ENCODE measurements around the gene ELF2. TPM values are rescaled to one million over a fixed set of nuclear protein-coding genes. Genes with fewer than 3 reads are reported as not detected.
"Not testable (repeated sequence)": the region's sequence is repeated elsewhere in the genome, so short reads cannot be mapped to it uniquely, and the experiment has no call there.

Gene ELF2
- total RNA-seq = 10 to 100 TPM; 30.1 to 34.9 TPM

GRCh38 chr4:139177049-139177868, at the start of gene ELF2:
Gene ELF2, minus strand, starts transcription at chr4:139177218. Its CDS starts 39,517 bp downstream, at chr4:139137701.
- peaks cover 0 to 4% of the 10 kb centered on the region in 2 donors for H3K36me3 Mint-ChIP-seq
- H3K9me3 Mint-ChIP-seq = no peaks in the 10 kb centered on the region
- ATAC-seq (peak; percentile 65 to 66), DNase-seq (ENCODE audit: low spot score in 2 of 2) (peak; percentile 81 to 91)
- H3K27ac Mint-ChIP-seq = peak within 1 kb of the TSS; percentile 87 to 93

GRCh38 chr4:139223682-139224317, 46.8 kb upstream of the ELF2 start:
- H3K36me3 Mint-ChIP-seq = no peaks in the 10 kb centered on the region
- H3K9me3 Mint-ChIP-seq = no peaks in the 10 kb centered on the region
- DNase-seq (ENCODE audit: low spot score in 2 of 2) (peak in 1 of 2 donors; percentile 17), ATAC-seq (peak; percentile 80 to 87)
- H3K27ac Mint-ChIP-seq = no peak overlapping the region

GRCh38 chr4:139222215-139222614, 45.2 kb upstream of the ELF2 start:
- DNase-seq (ENCODE audit: low spot score in 2 of 2) (no peak), ATAC-seq (no peak)

GRCh38 chr4:139221687-139222086, 44.7 kb upstream of the ELF2 start:
- Mint-ChIP-seq H3K36me3 (no peaks in the 10 kb centered on the region), H3K27ac (no peak overlapping the region), H3K9me3 (no peaks in the 10 kb centered on the region)
- ATAC-seq (no peak), DNase-seq (ENCODE audit: low spot score in 2 of 2) (no peak)

More at GRCh38 chr4:139222215-139222614, 45.2 kb upstream of the ELF2 start:
- no peak overlapping the region for H3K27ac Mint-ChIP-seq
- H3K36me3 Mint-ChIP-seq = no peaks in the 10 kb centered on the region
- no peaks in the 10 kb centered on the region for H3K9me3 Mint-ChIP-seq

DNA sequence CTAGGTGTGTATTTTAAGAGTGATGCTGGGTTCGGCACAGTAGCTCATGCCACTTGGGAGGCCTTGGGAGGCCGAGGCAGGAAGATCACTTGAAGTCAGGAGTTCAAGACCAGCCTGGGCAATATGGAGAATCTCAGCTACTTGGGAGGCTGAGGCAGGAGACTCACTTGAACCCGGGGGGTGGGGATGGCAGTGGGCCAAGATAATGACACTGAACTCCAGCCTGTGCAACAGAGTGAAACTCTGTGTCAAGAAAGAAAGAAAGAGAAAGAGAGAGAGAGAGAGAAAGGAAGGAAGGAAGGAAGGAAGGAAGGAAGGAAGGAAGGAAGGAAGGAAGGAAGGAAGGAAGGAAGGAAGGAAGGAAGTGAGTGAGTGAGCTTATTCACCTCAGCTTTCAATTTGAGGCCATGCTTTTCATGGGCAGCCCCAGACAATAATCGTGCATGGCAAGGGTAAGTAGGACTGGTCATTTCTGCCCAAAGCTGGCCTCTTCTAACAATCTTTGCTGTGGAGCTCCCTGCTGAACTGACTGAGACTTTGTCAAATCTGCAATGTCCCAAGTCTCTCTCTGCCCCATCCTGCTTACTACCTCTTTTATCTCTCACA, 42.5 kb upstream of the ELF2 start:
- no peak for ATAC-seq
- H3K9me3 Mint-ChIP-seq = no peaks in the 10 kb centered on the region
- no peak overlapping the region for H3K27ac Mint-ChIP-seq
- no peak for DNase-seq (ENCODE audit: low spot score in 2 of 2)
- no peaks in the 10 kb centered on the region for H3K36me3 Mint-ChIP-seq

- no peak for DNase-seq (ENCODE audit: low spot score in 2 of 2)
Measured at GRCh38 chr4:139214039-139214534, 37.1 kb upstream of the ELF2 start.

GRCh38 chr4:139213633-139214032, 36.6 kb upstream of the ELF2 start:
- H3K27ac Mint-ChIP-seq; H3K9me3 Mint-ChIP-seq; ATAC-seq; H3K36me3 Mint-ChIP-seq; DNase-seq (ENCODE audit: low spot score in 2 of 2): not testable (repeated sequence)

More at GRCh38 chr4:139214039-139214534, 37.1 kb upstream of the ELF2 start:
- no peaks in the 10 kb centered on the region for H3K36me3 Mint-ChIP-seq
- no peak overlapping the region for H3K27ac Mint-ChIP-seq
- H3K9me3 Mint-ChIP-seq = no peaks in the 10 kb centered on the region
- ATAC-seq = no peak

GRCh38 chr4:139212900-139213299, 35.9 kb upstream of the ELF2 start:
- no peaks in the 10 kb centered on the region for H3K36me3 Mint-ChIP-seq

GRCh38 chr4:139210486-139210885, 33.5 kb upstream of the ELF2 start:
- DNase-seq (ENCODE audit: low spot score in 2 of 2) (no peak), ATAC-seq (no peak)
- Mint-ChIP-seq H3K27ac (no peak overlapping the region), H3K36me3 (no peaks in the 10 kb centered on the region), H3K9me3 (no peaks in the 10 kb centered on the region)

More at GRCh38 chr4:139212900-139213299, 35.9 kb upstream of the ELF2 start:
- Mint-ChIP-seq H3K27ac (no peak overlapping the region), H3K9me3 (no peaks in the 10 kb centered on the region)
- no peak for DNase-seq (ENCODE audit: low spot score in 2 of 2)
- ATAC-seq = no peak

DNA sequence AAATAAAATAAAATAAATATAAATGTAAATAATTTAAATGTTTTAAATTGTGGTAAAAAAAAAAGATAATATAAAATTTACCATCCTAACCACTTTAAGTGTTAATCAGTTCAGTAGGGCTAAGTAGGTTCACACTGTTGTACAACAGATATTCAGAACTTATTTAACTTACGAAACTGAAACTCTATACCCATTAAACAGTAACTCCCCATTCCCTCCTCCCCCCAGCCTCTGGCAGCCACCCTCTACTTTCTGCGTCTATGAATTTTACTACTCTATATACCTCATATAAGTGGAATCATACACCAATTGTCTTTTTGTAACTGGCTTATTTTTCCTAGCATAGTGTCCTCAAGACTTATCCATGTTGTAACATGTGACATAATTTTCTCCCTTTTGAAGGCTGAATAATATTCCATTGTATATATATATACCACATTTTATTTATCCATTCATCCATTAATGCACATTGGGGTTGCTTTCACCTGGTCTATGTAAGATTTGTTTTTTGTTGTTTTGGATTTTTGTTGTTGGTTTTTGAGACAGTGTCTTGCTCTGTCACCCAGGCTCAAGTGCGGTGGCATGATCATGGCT, 32.5 kb upstream of the ELF2 start:
- Mint-ChIP-seq H3K9me3 (no peaks in the 10 kb centered on the region), H3K36me3 (no peaks in the 10 kb centered on the region), H3K27ac (no peak overlapping the region)
- ATAC-seq (no peak), DNase-seq (ENCODE audit: low spot score in 2 of 2) (no peak)

GRCh38 chr4:139208404-139208945, 31.5 kb upstream of the ELF2 start:
- Mint-ChIP-seq H3K27ac (no peak overlapping the region), H3K9me3 (no peaks in the 10 kb centered on the region), H3K36me3 (no peaks in the 10 kb centered on the region)
- no peak for ATAC-seq
- DNase-seq (ENCODE audit: low spot score in 2 of 2) = no peak

DNA sequence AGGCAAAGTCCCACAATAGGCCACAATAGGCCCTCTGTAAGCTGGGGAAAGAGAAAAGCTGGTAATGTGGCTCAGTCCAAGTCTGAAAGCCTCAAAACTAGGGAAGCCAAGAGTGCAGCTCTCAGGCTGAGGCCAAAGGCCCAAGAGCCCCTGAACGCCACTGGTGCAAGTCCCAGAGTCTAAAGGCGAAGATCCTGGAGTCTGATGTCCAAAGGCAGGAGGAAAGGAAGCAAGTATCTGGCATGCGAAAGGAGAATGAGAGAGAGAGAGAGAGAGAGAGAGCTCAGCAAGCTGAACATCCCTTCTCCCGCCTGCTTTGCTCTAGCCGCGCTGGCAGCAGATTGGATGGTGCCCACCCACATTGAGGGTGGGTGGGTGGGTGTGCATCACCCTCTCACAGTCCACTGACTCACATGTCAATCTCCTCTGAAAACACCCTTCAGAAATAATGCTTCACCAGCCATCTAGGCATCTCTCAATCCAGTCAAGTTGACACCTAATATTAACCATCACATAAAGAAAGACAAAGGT, 30.9 kb upstream of the ELF2 start:
- ATAC-seq = no peak
- Mint-ChIP-seq H3K9me3 (no peaks in the 10 kb centered on the region), H3K36me3 (no peaks in the 10 kb centered on the region), H3K27ac (peak overlapping the region in 1 of 2 donors; percentile 55)
- no peak for DNase-seq (ENCODE audit: low spot score in 2 of 2)

DNA sequence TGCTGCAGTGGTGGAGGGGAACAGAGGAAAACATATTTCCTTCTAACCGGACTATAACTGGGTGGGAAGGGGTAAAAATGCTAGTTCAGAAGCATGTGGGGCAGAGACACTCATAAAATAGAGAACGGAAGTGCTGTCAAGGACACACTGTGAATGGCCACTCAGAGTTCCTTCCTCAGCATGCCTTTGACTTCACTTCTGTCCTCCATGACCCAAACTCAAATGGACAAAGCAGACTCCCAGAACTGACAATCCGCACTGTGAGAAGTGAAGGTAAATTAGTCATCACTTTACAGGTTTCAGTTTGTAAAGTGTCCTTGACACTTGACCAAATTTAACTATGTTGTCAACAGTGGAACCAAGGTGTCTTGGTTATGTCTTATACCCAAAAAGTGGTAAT, 30.2 kb upstream of the ELF2 start:
- Mint-ChIP-seq H3K27ac (no peak overlapping the region), H3K36me3 (no peaks in the 10 kb centered on the region), H3K9me3 (no peaks in the 10 kb centered on the region)
- ATAC-seq (no peak), DNase-seq (ENCODE audit: low spot score in 2 of 2) (no peak)

DNA sequence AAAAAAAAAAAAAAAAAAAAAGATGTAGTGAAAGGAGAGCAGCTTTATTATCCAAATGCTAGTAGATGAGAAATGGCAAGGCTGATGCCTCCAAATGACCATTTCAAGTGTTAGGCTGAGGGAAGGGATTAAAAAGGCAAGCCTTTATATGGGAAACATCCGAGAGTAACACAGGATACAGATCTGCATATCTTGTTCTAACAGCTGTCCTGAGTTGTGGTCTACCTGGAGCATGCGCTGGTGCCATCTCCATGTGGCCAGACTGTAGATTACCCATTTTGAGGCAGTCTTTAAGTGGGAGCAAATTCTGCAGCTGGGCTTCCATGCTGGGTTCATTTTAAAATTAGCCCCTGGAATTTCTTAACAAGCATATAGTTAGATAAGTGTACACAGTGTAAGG, 26.0 kb upstream of the ELF2 start:
- H3K36me3 Mint-ChIP-seq = no peaks in the 10 kb centered on the region
- DNase-seq (ENCODE audit: low spot score in 2 of 2) (no peak), ATAC-seq (no peak)
- no peak overlapping the region for H3K27ac Mint-ChIP-seq
- H3K9me3 Mint-ChIP-seq = no peaks in the 10 kb centered on the region

GRCh38 chr4:139200506-139200905, 23.5 kb upstream of the ELF2 start:
- DNase-seq (ENCODE audit: low spot score in 2 of 2) (no peak), ATAC-seq (no peak)
- Mint-ChIP-seq H3K36me3 (no peaks in the 10 kb centered on the region), H3K9me3 (no peaks in the 10 kb centered on the region), H3K27ac (no peak overlapping the region)

GRCh38 chr4:139200102-139200501, 23.1 kb upstream of the ELF2 start:
- no peak for DNase-seq (ENCODE audit: low spot score in 2 of 2)

More at GRCh38 chr4:139200102-139200501, 23.1 kb upstream of the ELF2 start:
- Mint-ChIP-seq H3K36me3 (no peaks in the 10 kb centered on the region), H3K9me3 (no peaks in the 10 kb centered on the region), H3K27ac (no peak overlapping the region)
- ATAC-seq = no peak

Data from activated naive CD4-positive, alpha-beta T cell treated with anti-CD3 and anti-CD28 coated beads, Interleukin-2, amount 50 U/mL, for 72 hours (primary cell).